HepG2 (cell line): ENCODE results near the gene PYGB. TPM values are rescaled to one million over a fixed set of nuclear protein-coding genes. Genes with fewer than 3 reads are reported as not detected.

Experiments used
- ATAC-seq: fragments of 200-7000 bp; cut with Tn5 transposase; 3 replicates; pipeline ENCODE4 v1.9.1; 2020; ENCODE audit warnings: mild to moderate bottlenecking, moderate library complexity
- BruUV-seq: library from RNA; stranded (reverse); fragments of 400-500 nt; replicated peaks from 2 replicates; lab custom pipeline; 2021; lab: Mats Ljungman, UMichigan
- CTCF ChIA-PET: fragments of 300-600 bp; formaldehyde crosslinking; extraction: SDS; loops from one replicate; lab custom pipeline; 2021; ENCODE audit warnings: low total read pairs, inconsistent platforms, low intra/inter-chr PET ratio; lab: Yijun Ruan, JAX
- POLR2A ChIA-PET: fragments of 350-600 bp; sonication (Branson Sonifier 250); formaldehyde crosslinking; loops from one replicate; lab custom pipeline; 2020; ENCODE audit warnings: antibody characterized with exemption, inconsistent platforms; lab: Yijun Ruan, JAX
- DNase-seq: peaks from one replicate; pipeline ENCODE4 v3.0.0-alpha.2; 2015; ENCODE audit warnings: low spot score
- FAIRE-seq: peaks from 3 replicates; lab custom pipeline; 2011; peaks lifted over from hg19 to GRCh38; lab: Jason Lieb, UNC
- H2AFZ ChIP-seq: one replicate; pipeline ENCODE4 v1.6.1; 2011; ENCODE audit warnings: low read length, inconsistent platforms
- H3K27ac ChIP-seq: fragments of 300-600 bp; 3 replicates; pipeline ENCODE4 v1.8.0; 2011; ENCODE audit warnings: mixed run types, mild to moderate bottlenecking, mixed read lengths, low read length, inconsistent platforms; ENCODE audit not compliant: insufficient read depth; ENCODE audit errors: extremely low read length
- H3K27me3 ChIP-seq, 2 experiments: fragments of 200-600 bp in 1 of 2; 2 replicates in 1 of 2; 3 replicates in 1 of 2; pipeline versions ENCODE4 v1.6.0 to v1.8.0; 2011; ENCODE audit warnings: low read length in 2 of 2, mild to moderate bottlenecking in 2 of 2, moderate library complexity in 2 of 2, inconsistent platforms in 1 of 2; ENCODE audit not compliant: insufficient read depth in 2 of 2, control insufficient read depth in 1 of 2
- H3K36me3 ChIP-seq, 2 experiments: fragments of 200-600 bp in 1 of 2; replicated peaks in 1 of 2; 2 replicates in 1 of 2; 3 replicates in 1 of 2; pipeline versions ENCODE4 v1.5.1 to v1.8.0; 2011; ENCODE audit warnings: low read length in 2 of 2, inconsistent platforms in 1 of 2; ENCODE audit not compliant: insufficient read depth in 2 of 2, control insufficient read depth in 1 of 2
- H3K4me1 ChIP-seq: 2 replicates; pipeline ENCODE4 v1.5.1; 2012; ENCODE audit warnings: low read length, inconsistent platforms; ENCODE audit not compliant: insufficient read depth
- H3K4me2 ChIP-seq: 2 replicates; pipeline ENCODE4 v1.6.0; 2011; ENCODE audit warnings: low read depth, low read length, inconsistent platforms
- H3K4me3 ChIP-seq, 3 experiments: fragments of 200-600 bp in 1 of 3; sonication (generic), shearing (Covaris generic) in 1 of 3; replicated peaks in 1 of 3; 2 replicates each; pipeline ENCODE4 v1.5.1; 2011 to 2016; ENCODE audit warnings: low read length in 3 of 3, inconsistent platforms in 2 of 3, low read depth in 2 of 3, mild to moderate bottlenecking in 2 of 3, control low read depth in 1 of 3, mixed read lengths in 1 of 3; ENCODE audit not compliant: insufficient read depth in 1 of 3
- H3K79me2 ChIP-seq: one replicate; pipeline ENCODE4 v1.6.1; 2011; ENCODE audit warnings: low read length, inconsistent platforms; ENCODE audit not compliant: insufficient read depth
- H3K9ac ChIP-seq: 2 replicates; pipeline ENCODE4 v1.6.0; 2011; ENCODE audit warnings: mild to moderate bottlenecking, low read depth, low read length, inconsistent platforms; ENCODE audit not compliant: insufficient read depth
- H3K9me3 ChIP-seq: 2 replicates; pipeline ENCODE4 v1.5.1; 2012; ENCODE audit warnings: mild to moderate bottlenecking, low read length
- H4K20me1 ChIP-seq: 2 replicates; pipeline ENCODE4 v1.6.0; 2011; ENCODE audit warnings: inconsistent platforms, mild to moderate bottlenecking, low read length, moderate library complexity; ENCODE audit not compliant: insufficient read depth
- HDAC2 ChIP-seq: sonication (generic); formaldehyde crosslinking; IDR thresholded peaks from 2 replicates; pipeline ENCODE4 v1.4.0; 2020; ENCODE audit warnings: missing genetic modification reagents
- NFIC ChIP-seq: IDR thresholded peaks from 2 replicates; pipeline ENCODE4 v1.6.1; 2012; ENCODE audit warnings: mild to moderate bottlenecking, low read length, inconsistent platforms
- SP1 ChIP-seq, 2 experiments: fragments of 450-650 bp in 1 of 2; sonication (generic) in 1 of 2; formaldehyde crosslinking in 1 of 2; IDR thresholded peaks; 2 replicates each; pipeline versions ENCODE4 v1.4.0 to v1.6.1; 2016 to 2020; ENCODE audit warnings: missing genetic modification reagents in 1 of 2
- ZNF138 ChIP-seq: sonication (generic); formaldehyde crosslinking; IDR thresholded peaks from 2 replicates; pipeline ENCODE4 v1.5.0; 2020; ENCODE audit warnings: mild to moderate bottlenecking, low read depth, missing genetic modification reagents
- ZNF232 ChIP-seq: sonication (generic); formaldehyde crosslinking; IDR thresholded peaks from 2 replicates; pipeline ENCODE4 v1.4.0; 2020; ENCODE audit warnings: missing genetic modification reagents, borderline replicate concordance
- ZNF598 ChIP-seq: sonication (generic); formaldehyde crosslinking; IDR thresholded peaks from 2 replicates; pipeline ENCODE4 v1.5.1; 2020; ENCODE audit warnings: mild to moderate bottlenecking, missing genetic modification reagents, borderline replicate concordance
- ZSCAN9 ChIP-seq: IDR thresholded peaks from 2 replicates; pipeline ENCODE4 v1.6.1; 2016; ENCODE audit warnings: borderline replicate concordance
- WGBS: methylation state at CpG from one replicate; pipeline ENCODE4 v1.1.6; 2017; ENCODE audit warnings: low lambda C conversion rate; 5-methylcytosine and 5-hydroxymethylcytosine counted together
- in situ Hi-C: cut with HindIII; loops from 2 replicates; pipeline ENCODE4 v1.10.0; 2017; ENCODE audit warnings: low pct_unique_long_range_greater_than_20kb; ENCODE audit not compliant: extremely low pct_ligation_motif_present
- intact Hi-C: fragments of 100-400 bp; cut with micrococcal nuclease; formaldehyde crosslinking; loops from one replicate; pipeline ENCODE4 v1.10.0; 2022; ENCODE audit not compliant: unreplicated experiment
- polyA plus RNA-seq, 8 experiments: library from polyadenylated mRNA; depleted of rRNA in 3 of 8; stranded (reverse) in 7 of 8; unstranded in 1 of 8; fragments of >200 nt; fragmentation: Illumina TruSeq in 4 of 8; extraction: Trizol in 4 of 8; gene quantifications; 2 replicates each; pipeline versions ENCODE4 v1.2.1 to v1.2.3, GENCODE V29; 2011 to 2016; ENCODE audit warnings: low read depth in 4 of 8, missing spikeins in 1 of 8, mixed read lengths in 1 of 8; ENCODE audit not compliant: insufficient read depth in 1 of 8
- total RNA-seq, 5 experiments: library from RNA; depleted of rRNA; stranded (reverse); fragments of >200 nt; fragmentation: Illumina TruSeq; extraction: Trizol; gene quantifications; 2 replicates each; pipeline ENCODE4 v1.2.3, GENCODE V29; 2016; ENCODE audit warnings: low read depth in 1 of 5
- TF ChIP-seq, protein P1 (sequence below): IDR thresholded peaks from 2 replicates; pipeline ENCODE4 v1.4.0; 2020; ENCODE audit warnings: mild to moderate bottlenecking, missing genetic modification reagents

The PYGB gene
- total and polyA plus RNA-seq, 2 of the 13 experiments (the other 11 are each of a cell fraction or from before 2014, with no cell fraction given), result 24.2 to 86.3 TPM

DNA sequence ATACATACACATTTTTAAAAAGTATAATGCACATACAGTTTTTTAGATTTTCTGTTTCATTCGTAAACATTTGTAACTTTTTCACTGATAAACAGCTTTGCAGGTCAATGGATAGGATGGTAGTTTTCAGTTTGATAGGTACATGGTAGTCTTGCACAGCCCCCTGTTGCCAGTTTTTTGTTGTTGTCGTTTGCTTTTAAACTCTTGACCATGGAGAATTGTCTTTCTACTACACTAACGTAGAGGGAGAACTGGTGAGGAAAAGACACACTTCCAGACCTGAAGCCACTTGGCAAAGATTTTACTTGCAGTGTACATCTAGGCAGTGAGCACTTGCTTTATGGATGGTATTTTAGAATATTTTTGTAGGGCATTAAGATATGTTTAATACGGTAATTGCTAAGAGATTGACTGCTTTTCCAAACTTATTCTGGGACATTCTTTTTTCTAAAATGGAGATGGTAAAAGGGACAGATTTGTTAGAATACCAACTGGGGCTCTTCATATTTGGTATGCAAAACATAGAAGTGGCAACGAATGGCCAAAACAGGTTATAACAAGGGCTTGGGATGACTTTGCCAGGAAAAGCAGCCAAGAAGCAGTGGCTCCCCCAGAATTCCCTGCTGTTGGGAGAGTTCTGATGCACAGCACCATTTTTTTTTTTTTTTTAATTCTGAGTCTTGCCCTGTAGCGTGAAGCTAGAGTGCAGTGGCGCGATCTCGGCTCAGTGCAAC, 1.5 kb downstream of the PYGB start (continued):
- TF ChIP-seq, protein P1, sequence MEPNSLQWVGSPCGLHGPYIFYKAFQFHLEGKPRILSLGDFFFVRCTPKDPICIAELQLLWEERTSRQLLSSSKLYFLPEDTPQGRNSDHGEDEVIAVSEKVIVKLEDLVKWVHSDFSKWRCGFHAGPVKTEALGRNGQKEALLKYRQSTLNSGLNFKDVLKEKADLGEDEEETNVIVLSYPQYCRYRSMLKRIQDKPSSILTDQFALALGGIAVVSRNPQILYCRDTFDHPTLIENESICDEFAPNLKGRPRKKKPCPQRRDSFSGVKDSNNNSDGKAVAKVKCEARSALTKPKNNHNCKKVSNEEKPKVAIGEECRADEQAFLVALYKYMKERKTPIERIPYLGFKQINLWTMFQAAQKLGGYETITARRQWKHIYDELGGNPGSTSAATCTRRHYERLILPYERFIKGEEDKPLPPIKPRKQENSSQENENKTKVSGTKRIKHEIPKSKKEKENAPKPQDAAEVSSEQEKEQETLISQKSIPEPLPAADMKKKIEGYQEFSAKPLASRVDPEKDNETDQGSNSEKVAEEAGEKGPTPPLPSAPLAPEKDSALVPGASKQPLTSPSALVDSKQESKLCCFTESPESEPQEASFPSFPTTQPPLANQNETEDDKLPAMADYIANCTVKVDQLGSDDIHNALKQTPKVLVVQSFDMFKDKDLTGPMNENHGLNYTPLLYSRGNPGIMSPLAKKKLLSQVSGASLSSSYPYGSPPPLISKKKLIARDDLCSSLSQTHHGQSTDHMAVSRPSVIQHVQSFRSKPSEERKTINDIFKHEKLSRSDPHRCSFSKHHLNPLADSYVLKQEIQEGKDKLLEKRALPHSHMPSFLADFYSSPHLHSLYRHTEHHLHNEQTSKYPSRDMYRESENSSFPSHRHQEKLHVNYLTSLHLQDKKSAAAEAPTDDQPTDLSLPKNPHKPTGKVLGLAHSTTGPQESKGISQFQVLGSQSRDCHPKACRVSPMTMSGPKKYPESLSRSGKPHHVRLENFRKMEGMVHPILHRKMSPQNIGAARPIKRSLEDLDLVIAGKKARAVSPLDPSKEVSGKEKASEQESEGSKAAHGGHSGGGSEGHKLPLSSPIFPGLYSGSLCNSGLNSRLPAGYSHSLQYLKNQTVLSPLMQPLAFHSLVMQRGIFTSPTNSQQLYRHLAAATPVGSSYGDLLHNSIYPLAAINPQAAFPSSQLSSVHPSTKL, result no peak
- no peak for TF ChIP-seq SP1 (IDR thresholded peaks at IDR 0.05)
- no peak for TF ChIP-seq SP1 (CRISPR knock-in tag; IDR thresholded peaks at IDR 0.05)
- TF ChIP-seq ZNF232 (CRISPR knock-in tag), result no peak
- 0 out of 2 replicates have a peak, but pooled peaks have one; percentile 16 for TF ChIP-seq ZSCAN9
- no peak for TF ChIP-seq HDAC2
- TF ChIP-seq NFIC, result no peak
- no peak for TF ChIP-seq ZNF598
- TF ChIP-seq, all 625 proteins: peak for 9

DNA sequence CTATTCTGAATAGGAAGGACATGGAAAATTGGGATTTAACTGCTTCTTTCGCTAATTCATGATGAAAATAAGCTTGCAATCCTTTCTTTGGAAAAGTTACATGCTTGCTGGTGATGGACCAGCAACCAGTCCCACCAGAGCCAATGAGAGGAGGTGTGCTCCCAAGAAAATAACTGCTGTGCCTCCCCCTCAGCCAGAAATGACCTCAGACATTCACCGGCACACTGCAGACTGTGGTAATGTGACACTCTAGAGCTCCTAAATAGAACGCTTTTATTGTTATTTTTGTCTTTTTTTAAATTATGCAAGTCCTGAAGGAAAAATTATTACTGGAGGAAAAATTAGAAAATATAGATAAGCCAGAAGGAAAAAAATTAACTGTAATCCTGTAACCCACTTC, 2.6 kb downstream of the PYGB start:
- Histone ChIP-seq H3K79me2 (peaks cover 47% of the 10 kb centered on the region), H3K27me3 (peaks cover 0 to 8% of the 10 kb centered on the region in 2 experiments; a peak in 1 of 5 replicates), H3K4me2 (0 out of 2 replicates have a peak overlapping the region, but pooled peaks have one; percentile 87), H3K36me3 (peaks cover 2 to 8% of the 10 kb centered on the region in 2 experiments; a peak in 2 of 5 replicates), H3K9ac (no peak overlapping the region), H2AFZ (no peak overlapping the region), H3K27ac (no peak overlapping the region), H3K9me3 (no peaks in the 10 kb centered on the region), H3K4me1 (peaks cover 55% of the 10 kb centered on the region), H3K4me3 (no peak overlapping the region), H4K20me1 (no peaks in the 10 kb centered on the region)
- WGBS, result 95% methylated on average over 3 of the region's 3 CpGs
- DNase-seq (no peak), FAIRE-seq (no peak), ATAC-seq (no peak)
- in situ Hi-C loops (no loop called here), intact Hi-C loops (no loop called here)
- ChIA-PET CTCF (no interaction called here), POLR2A (no interaction called here)
- no TSS peak for BruUV-seq
- TF ChIP-seq ZNF138 (CRISPR knock-in tag), result no peak
